WTC11 (cell line): ENCODE data around the gene NPAS3. TPM values are rescaled to one million over a fixed set of nuclear protein-coding genes. Genes with fewer than 3 reads are reported as not detected.

ENCODE experiments used
- ATAC-seq: fragments of 200-7000 bp; cut with Tn5 transposase; 2 replicates; pipeline ENCODE4 v1.10.0; 2021; ENCODE audit warnings: mild to moderate bottlenecking, moderate library complexity
- CTCF ChIA-PET: fragments of 300-600 bp; sonication (Branson Sonifier 250); formaldehyde crosslinking; loops from one replicate; lab custom pipeline; 2021; ENCODE audit warnings: antibody characterized with exemption; lab: Charles Lee
- POLR2A ChIA-PET: fragments of 350-600 bp; sonication (Branson Sonifier 250); formaldehyde crosslinking; loops from one replicate; lab custom pipeline; 2021; ENCODE audit warnings: antibody characterized with exemption; lab: Charles Lee
- DNase-seq: peaks from one replicate; pipeline ENCODE4 v3.0.0; 2021; ENCODE audit warnings: low spot score
- H3K27ac Mint-ChIP-seq: 2 replicates; pipeline ENCODE4 v1.8.0; 2021; ENCODE audit warnings: mixed read lengths
- H3K27me3 Mint-ChIP-seq: 2 replicates; pipeline ENCODE4 v1.8.0; 2021; ENCODE audit warnings: low read depth, mild to moderate bottlenecking, moderate library complexity, mixed read lengths
- H3K36me3 Mint-ChIP-seq: 2 replicates; pipeline ENCODE4 v1.8.0; 2021; ENCODE audit warnings: mixed read lengths
- H3K4me1 Mint-ChIP-seq: 2 replicates; pipeline ENCODE4 v1.8.0; 2022; ENCODE audit warnings: mixed read lengths
- H3K4me3 Mint-ChIP-seq: 2 replicates; pipeline ENCODE4 v1.8.0; 2021; ENCODE audit warnings: mild to moderate bottlenecking, moderate library complexity, mixed read lengths
- H3K9me3 Mint-ChIP-seq: 2 replicates; pipeline ENCODE4 v1.8.0; 2021; ENCODE audit warnings: mixed read lengths
- ARID4B ChIP-seq: sonication (generic); formaldehyde crosslinking; IDR thresholded peaks from 2 replicates; pipeline ENCODE4 v1.8.0; 2023; ENCODE audit warnings: missing genetic modification reagents, mild to moderate bottlenecking, borderline replicate concordance
- FOXJ3 ChIP-seq: sonication (generic); formaldehyde crosslinking; IDR thresholded peaks from 2 replicates; pipeline ENCODE4 v1.9.0; 2021; ENCODE audit warnings: missing genetic modification reagents, mild to moderate bottlenecking, borderline replicate concordance
- HMGXB4 ChIP-seq: sonication (generic); formaldehyde crosslinking; IDR thresholded peaks from 2 replicates; pipeline ENCODE4 v1.8.1; 2023; ENCODE audit warnings: mild to moderate bottlenecking, moderate library complexity, missing genetic modification reagents
- JUN ChIP-seq: sonication (generic); formaldehyde crosslinking; IDR thresholded peaks from 2 replicates; pipeline ENCODE4 v1.8.0; 2023; ENCODE audit warnings: mild to moderate bottlenecking, missing genetic modification reagents
- MXD4 ChIP-seq: fragments of 250-450 bp; sonication (Bioruptor Pico); IDR thresholded peaks from 2 replicates; pipeline ENCODE4 v1.8.0; 2021; ENCODE audit warnings: mild to moderate bottlenecking, moderate library complexity, borderline replicate concordance
- OVOL2 ChIP-seq: fragments of 250-450 bp; sonication (Bioruptor Pico); IDR thresholded peaks from 2 replicates; pipeline ENCODE4 v1.9.0; 2021; ENCODE audit warnings: mild to moderate bottlenecking, borderline replicate concordance
- SP1 ChIP-seq: sonication (generic); formaldehyde crosslinking; conservative IDR thresholded peaks from 2 replicates; pipeline ENCODE4 v1.8.1; 2022; ENCODE audit warnings: missing genetic modification reagents
- USF2 ChIP-seq: sonication (generic); formaldehyde crosslinking; IDR thresholded peaks from 2 replicates; pipeline ENCODE4 v1.8.1; 2023; ENCODE audit warnings: mild to moderate bottlenecking, missing genetic modification reagents, moderate library complexity
- ZNF425 ChIP-seq: fragments of 250-450 bp; sonication (Bioruptor Pico); conservative IDR thresholded peaks from 2 replicates; pipeline ENCODE4 v1.9.0; 2021; ENCODE audit warnings: mild to moderate bottlenecking
- total RNA-seq: library from RNA; stranded (reverse); gene quantifications from 3 replicates; pipeline ENCODE4 v1.2.3, GENCODE V29; 2021
- TF ChIP-seq, protein P1 (sequence below): sonication (generic); formaldehyde crosslinking; IDR thresholded peaks from 2 replicates; pipeline ENCODE4 v1.8.1; 2023; ENCODE audit warnings: mild to moderate bottlenecking, missing genetic modification reagents
- TF ChIP-seq, protein P2 (sequence below): sonication (generic); formaldehyde crosslinking; IDR thresholded peaks from 2 replicates; pipeline ENCODE4 v1.8.0; 2023; ENCODE audit warnings: missing genetic modification reagents
- TF ChIP-seq, protein P3 (sequence below): sonication (generic); formaldehyde crosslinking; IDR thresholded peaks from 2 replicates; pipeline ENCODE4 v1.8.1; 2023; ENCODE audit warnings: mild to moderate bottlenecking, missing genetic modification reagents

NPAS3 gene
- total RNA-seq, 1 experiment from 2014 or later, result 3.2 TPM

- CTCF ChIA-PET, result interaction anchor here (0.6 to 1.3 kb wide), 2 partner anchors 15 to 472 kb away, joined by 3 read pairs; no protein-coding TSS in a partner anchor
- POLR2A ChIA-PET, result no interaction called here
- Mint-ChIP-seq H3K4me1 (peaks cover 10% of the 10 kb centered on the region), H3K27ac (no peak overlapping the region), H3K36me3 (no peaks in the 10 kb centered on the region), H3K27me3 (no peaks in the 10 kb centered on the region), H3K9me3 (no peaks in the 10 kb centered on the region), H3K4me3 (no peak overlapping the region)
- no peak for TF ChIP-seq MXD4 (CRISPR knock-in tag)
- TF ChIP-seq FOXJ3, result no peak
- no peak for TF ChIP-seq OVOL2 (CRISPR knock-in tag)
- no peak for TF ChIP-seq USF2
- no peak for TF ChIP-seq ARID4B
- TF ChIP-seq JUN (CRISPR knock-in tag), result no peak
- TF ChIP-seq, protein P1, sequence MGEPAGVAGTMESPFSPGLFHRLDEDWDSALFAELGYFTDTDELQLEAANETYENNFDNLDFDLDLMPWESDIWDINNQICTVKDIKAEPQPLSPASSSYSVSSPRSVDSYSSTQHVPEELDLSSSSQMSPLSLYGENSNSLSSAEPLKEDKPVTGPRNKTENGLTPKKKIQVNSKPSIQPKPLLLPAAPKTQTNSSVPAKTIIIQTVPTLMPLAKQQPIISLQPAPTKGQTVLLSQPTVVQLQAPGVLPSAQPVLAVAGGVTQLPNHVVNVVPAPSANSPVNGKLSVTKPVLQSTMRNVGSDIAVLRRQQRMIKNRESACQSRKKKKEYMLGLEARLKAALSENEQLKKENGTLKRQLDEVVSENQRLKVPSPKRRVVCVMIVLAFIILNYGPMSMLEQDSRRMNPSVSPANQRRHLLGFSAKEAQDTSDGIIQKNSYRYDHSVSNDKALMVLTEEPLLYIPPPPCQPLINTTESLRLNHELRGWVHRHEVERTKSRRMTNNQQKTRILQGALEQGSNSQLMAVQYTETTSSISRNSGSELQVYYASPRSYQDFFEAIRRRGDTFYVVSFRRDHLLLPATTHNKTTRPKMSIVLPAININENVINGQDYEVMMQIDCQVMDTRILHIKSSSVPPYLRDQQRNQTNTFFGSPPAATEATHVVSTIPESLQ, result no peak
- no peak for TF ChIP-seq HMGXB4 (CRISPR knock-in tag)
- ATAC-seq, result no peak
- no peak for DNase-seq
Measured at GRCh38 chr14:33062476-33062875, 123.8 kb downstream of the NPAS3 start.

- ChIA-PET CTCF (no interaction called here), POLR2A (no interaction called here)
- no peaks in the 10 kb centered on the region for H3K36me3 Mint-ChIP-seq
- H3K4me3 Mint-ChIP-seq, result no peak overlapping the region
- H3K27me3 Mint-ChIP-seq, result no peaks in the 10 kb centered on the region
- ATAC-seq (no peak), DNase-seq (no peak)
- TF ChIP-seq SP1 (CRISPR knock-in tag), result no peak
- TF ChIP-seq ZNF425, result no peak
- TF ChIP-seq OVOL2 (CRISPR knock-in tag), result no peak
- TF ChIP-seq, protein P2, sequence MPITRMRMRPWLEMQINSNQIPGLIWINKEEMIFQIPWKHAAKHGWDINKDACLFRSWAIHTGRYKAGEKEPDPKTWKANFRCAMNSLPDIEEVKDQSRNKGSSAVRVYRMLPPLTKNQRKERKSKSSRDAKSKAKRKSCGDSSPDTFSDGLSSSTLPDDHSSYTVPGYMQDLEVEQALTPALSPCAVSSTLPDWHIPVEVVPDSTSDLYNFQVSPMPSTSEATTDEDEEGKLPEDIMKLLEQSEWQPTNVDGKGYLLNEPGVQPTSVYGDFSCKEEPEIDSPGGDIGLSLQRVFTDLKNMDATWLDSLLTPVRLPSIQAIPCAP (CRISPR knock-in tag), result no peak
- TF ChIP-seq, protein P3, sequence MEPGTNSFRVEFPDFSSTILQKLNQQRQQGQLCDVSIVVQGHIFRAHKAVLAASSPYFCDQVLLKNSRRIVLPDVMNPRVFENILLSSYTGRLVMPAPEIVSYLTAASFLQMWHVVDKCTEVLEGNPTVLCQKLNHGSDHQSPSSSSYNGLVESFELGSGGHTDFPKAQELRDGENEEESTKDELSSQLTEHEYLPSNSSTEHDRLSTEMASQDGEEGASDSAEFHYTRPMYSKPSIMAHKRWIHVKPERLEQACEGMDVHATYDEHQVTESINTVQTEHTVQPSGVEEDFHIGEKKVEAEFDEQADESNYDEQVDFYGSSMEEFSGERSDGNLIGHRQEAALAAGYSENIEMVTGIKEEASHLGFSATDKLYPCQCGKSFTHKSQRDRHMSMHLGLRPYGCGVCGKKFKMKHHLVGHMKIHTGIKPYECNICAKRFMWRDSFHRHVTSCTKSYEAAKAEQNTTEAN (CRISPR knock-in tag), result no peak
- H3K9me3 Mint-ChIP-seq, result no peaks in the 10 kb centered on the region
- H3K27ac Mint-ChIP-seq, result no peak overlapping the region
- H3K4me1 Mint-ChIP-seq, result peaks cover 10% of the 10 kb centered on the region
Measured at GRCh38 chr14:33062881-33063280, 124.2 kb downstream of the NPAS3 start.
